GM12891 (cell line): Measurements from ENCODE around the gene ADD1.
A peak's percentile ranks its signal among the peaks of the same experiment; 100 is the strongest.
"Not testable (repeated sequence)": the region's sequence is repeated elsewhere in the genome, so short reads cannot be mapped to it uniquely, and the experiment has no call there.

Experiments used
- DNase-seq: peaks from one replicate; pipeline ENCODE4 v3.0.0; 2011; ENCODE audit warnings: low spot score; ENCODE audit not compliant: insufficient read length
- FAIRE-seq: peaks from 2 replicates; lab custom pipeline; 2011; peaks lifted over from hg19 to GRCh38; lab: Jason Lieb, UNC
- PAX5 ChIP-seq: IDR thresholded peaks from 2 replicates; pipeline ENCODE4 v1.6.1; 2011; ENCODE audit warnings: low read length, moderate library complexity, mild to moderate bottlenecking; ENCODE audit not compliant: insufficient read depth, severe bottlenecking
- POLR2A ChIP-seq: IDR thresholded peaks from 2 replicates; pipeline ENCODE4 v1.6.1; 2011; ENCODE audit warnings: low read depth, low read length, control low read depth
- POLR2AphosphoS5 ChIP-seq: IDR thresholded peaks from 2 replicates; pipeline ENCODE4 v1.6.1; 2011; ENCODE audit warnings: low read depth, low read length, control low read depth
- POU2F2 ChIP-seq: IDR thresholded peaks from 2 replicates; pipeline ENCODE4 v1.6.1; 2011; ENCODE audit warnings: low read depth, mild to moderate bottlenecking, control low read depth, low read length, moderate library complexity
- SPI1 ChIP-seq: IDR thresholded peaks from 2 replicates; pipeline ENCODE4 v1.6.1; 2011; ENCODE audit warnings: low read depth, low read length, control low read depth
- TAF1 ChIP-seq: IDR thresholded peaks from 2 replicates; pipeline ENCODE4 v1.6.1; 2011; ENCODE audit warnings: low read depth, low read length, control low read depth

The ADD1 gene

DNA sequence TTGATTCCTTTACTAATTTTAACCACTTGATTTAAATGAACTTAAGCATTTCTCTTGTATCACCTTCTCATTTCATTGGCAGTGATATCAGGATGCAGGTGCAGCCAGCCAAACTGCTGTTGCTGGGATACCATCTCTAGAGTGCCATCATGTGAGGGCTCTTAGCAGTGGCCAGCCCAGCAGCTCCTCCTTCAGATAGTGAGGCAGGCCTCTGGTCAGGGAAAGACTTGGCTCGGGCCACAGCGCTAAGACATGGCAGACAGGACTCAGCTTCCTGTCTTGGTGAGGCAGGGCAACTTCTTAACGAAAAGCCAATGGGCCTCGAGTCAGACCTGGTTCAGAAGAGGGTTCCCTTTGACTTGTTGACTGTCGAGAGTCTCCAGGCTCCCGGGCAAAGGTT is 69.5 kb downstream of the ADD1 start:
- TF ChIP-seq POU2F2: no peak
- TF ChIP-seq SPI1: no peak
- TF ChIP-seq POLR2AphosphoS5: no peak
- no peak for TF ChIP-seq POLR2A
- TF ChIP-seq TAF1: no peak
- no peak for TF ChIP-seq PAX5
- no peak for FAIRE-seq

DNA sequence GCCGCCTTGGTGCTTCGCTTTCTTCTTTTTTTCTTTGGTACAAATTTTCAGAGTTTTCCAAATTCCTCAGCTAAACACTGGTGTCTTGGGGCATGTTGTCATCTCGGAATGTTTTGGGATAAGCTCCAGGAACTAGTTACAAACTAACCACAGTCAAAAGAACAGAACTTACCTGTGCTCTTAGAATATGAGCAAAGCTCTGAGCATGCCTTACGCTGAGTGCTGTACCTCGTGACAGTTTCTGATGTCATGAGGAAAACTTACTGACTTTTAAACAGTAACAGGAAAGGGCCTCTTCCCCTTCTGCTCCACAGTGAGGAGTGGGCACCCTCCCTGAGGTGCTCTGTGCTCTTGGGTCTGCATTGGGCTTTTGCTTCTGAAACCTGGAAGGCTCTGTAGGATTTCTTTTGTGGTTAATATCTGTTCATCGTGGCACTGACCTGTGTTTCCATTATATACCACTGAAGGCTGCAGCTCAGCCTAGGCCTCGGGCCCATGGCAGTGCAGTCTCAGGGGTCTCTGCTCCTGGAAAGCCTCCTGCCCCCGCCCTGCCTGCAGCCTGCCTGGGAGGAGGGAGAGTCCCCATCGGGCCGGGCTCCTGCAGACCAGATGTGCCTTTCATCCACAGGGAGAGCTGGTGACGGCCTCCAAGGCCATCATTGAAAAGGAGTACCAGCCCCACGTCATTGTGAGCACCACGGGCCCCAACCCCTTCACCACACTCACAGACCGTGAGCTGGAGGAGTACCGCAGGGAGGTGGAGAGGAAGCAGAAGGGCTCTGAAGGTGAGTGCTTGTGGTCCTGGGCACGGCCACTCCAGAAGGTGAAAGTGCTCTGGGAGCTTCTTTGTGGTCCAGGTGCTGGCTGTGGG is 70.8 kb downstream of the ADD1 start:
- DNase-seq (no peak), FAIRE-seq (peak; percentile 87)
- TF ChIP-seq POU2F2 (0 out of 2 replicates have a peak, but pooled peaks have one; percentile 37), POLR2AphosphoS5 (no peak), PAX5 (no peak), TAF1 (no peak)

More for the DNA sequence above, 69.5 kb downstream of the ADD1 start:
- DNase-seq: no peak

DNA sequence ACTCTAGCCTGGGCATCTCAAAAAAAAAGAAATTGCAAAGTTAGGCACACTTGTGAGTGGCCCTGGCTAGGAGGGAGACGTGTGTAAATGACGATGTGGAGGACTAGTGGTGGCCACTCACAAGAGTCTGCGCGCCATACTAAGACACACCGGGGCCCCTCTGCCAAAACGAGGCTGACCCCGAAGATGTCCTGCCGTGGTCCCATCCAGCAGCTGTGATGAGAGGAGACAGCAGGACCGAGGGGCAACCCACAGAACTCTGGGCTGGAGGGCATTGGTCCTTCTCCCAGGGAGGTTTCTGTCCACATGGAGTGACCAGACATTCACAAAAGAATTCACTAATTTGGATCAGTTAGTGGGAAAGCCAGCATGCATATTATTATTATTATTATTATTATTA is 72.1 kb downstream of the ADD1 start:
- TF ChIP-seq POLR2A (no peak), POU2F2 (no peak), PAX5 (no peak), POLR2AphosphoS5 (no peak), SPI1 (no peak), TAF1 (no peak)
- FAIRE-seq: no peak
- no peak for DNase-seq

DNA sequence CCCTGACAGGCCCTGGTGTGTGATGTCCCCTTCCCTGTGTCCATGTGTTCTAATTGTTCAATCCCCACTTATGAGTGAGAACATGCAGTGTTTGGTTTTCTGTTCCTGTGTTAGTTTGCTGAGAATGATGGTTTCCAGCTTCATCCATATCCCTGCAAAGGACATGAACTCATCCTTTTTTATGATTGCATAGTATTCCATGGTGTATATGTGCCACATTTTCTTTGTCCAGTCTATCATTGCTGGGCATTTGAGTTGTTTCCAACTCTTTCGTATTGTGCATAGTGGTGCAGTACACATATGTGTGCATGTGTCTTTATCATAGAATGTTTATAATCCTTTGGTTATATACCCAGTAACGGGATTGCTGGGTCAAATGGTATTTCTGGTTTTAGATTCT is 73.1 kb downstream of the ADD1 start:
- DNase-seq: not testable (repeated sequence)
- peak; percentile 31 for FAIRE-seq

DNA sequence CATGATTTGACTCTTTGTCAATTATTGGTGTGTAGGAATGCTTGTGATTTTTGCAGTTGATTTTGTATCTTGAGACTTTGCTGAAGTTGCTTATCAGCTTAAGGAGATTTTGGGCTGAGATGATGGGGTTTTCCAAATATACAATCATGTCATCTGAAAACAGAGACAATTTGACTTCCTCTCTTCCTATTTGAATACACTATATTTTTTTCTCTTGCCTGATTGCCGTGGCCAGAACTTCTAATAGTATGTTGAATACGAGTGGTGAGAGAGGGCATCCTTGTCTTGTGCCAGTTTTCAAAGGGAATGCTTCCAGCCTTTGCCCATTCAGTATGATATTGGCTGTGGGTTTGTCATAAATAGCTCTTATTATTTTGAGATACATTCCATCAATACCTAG is 74.7 kb downstream of the ADD1 start:
- not testable (repeated sequence) for DNase-seq, FAIRE-seq
- 0 out of 2 replicates have a peak, but pooled peaks have one; percentile 17 for TF ChIP-seq SPI1

DNA sequence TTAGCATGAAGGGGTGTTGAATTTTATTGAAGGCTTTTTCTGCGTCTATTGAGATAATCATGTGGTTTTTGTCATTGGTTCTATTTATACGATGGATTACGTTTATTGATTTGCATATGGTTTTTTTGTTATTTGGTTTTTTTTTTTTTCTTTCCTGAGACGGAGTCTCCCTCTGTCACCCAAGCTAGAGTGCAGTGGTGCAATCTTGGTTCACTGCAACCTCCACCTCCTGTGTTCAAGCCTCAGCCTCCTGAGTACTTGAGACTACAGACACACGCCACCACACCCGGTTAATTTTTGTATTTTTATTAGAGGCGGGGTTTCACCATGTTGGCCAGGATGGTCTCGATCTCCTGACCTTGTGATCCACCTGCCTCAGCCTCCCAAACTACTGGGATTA is 75.1 kb downstream of the ADD1 start:
- not testable (repeated sequence) for DNase-seq, FAIRE-seq

DNA sequence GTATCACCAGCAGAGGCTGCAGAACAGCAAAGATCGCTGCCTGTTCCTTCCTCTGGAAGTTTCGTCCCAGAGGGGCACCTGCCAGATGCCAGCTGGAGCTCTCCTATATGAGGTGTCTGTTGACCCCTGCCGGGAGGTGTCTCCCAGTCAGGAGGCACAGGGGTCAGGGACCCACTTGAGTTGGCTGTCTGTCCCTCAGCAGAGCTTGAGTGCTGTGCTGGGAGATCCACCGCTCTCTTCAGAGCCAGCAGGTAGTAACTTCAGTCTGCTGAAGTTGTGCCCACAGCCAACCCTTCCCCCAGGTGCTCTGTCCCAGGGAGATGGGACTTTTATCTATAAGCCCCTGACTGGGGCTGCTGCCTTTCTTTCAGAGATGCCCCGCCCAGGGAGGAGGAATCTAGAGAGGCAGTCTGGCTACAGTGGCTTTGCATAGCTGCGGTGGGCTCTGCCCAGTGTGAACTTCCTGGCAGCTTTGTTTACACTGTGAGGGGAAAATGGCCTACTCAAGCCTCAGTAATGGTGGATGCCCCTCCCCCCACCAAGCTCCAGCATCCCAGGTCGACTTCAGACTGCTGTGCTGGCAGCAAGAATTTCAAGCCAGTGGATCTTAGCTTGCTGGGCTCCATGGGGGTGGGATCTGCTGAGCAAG is 78.9 kb downstream of the ADD1 start:
- FAIRE-seq, DNase-seq: not testable (repeated sequence)

DNA sequence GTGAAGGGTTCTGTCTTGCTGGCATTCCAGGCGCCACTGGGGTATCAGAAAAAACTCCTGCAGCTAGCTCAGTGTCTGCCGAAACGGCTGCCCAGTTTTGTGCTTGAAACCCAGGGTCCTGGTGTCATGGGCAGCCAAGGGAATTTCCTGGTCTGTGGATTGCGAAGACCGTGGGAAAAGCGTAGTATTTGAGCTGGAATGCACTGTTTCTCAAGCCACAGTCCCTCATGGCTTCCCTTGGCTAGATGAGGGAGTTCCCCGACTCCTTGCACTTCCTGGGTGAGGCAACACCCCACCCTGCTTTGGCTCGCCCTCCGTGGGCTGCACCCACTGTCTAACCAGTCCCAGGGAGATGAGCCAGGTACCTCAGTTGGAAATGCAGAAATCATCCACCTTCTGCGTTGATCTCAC is 79.5 kb downstream of the ADD1 start:
- no peak for TF ChIP-seq POU2F2
- TF ChIP-seq POLR2AphosphoS5: no peak
- TF ChIP-seq SPI1: no peak
- no peak for TF ChIP-seq PAX5
- TF ChIP-seq TAF1: no peak
- no peak for TF ChIP-seq POLR2A
- FAIRE-seq: peak; percentile 65
- no peak for DNase-seq

DNA sequence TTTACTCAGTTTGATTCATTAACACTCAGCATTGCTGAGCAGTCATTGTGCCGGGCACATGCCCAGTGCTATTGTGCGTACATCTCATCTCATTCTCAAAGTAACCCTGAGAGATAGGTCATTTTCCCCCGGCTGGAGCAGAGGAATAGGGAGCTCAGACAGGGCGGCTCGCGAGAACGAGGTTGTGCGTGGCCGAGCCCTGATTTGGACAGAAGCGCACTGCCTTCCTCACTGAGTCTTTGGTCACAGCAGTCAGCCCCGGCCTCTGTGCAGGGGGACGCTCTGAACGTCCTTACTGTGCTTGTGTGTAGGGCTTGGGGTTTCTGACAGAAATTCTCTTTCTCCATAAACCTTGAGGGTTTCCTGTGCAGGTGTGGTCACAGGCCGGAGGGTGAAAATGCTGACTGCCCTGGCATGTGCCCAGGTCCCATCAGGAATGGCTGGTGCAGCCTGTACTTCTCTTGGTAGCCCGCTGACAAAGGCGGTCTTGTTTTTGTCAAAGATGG is 80.1 kb downstream of the ADD1 start:
- DNase-seq (no peak), FAIRE-seq (no peak)
- TF ChIP-seq POLR2A: no peak
- TF ChIP-seq POLR2AphosphoS5: no peak
- no peak for TF ChIP-seq PAX5

DNA sequence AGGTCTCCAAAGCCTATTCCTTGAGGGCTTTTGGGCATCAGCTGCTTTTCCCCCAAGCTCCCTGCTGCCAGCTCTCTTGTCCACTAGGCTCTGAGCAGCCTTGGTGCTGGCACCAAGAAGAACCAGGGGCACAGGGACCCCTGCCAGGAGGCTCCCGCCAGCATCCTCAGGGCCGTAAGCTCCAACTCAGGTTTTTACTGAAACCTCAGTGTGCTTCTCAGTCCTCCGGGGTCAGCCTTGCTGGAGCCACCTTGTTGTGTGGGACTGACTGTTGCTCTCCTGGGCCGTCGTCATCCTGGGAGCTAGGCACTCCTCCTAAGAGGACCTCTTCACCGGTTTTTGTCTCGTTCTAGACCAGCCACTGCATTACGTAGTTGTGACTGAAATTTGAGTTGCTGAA is 80.6 kb downstream of the ADD1 start:
- DNase-seq (no peak), FAIRE-seq (no peak)
- no peak for TF ChIP-seq PAX5
- no peak for TF ChIP-seq SPI1
- TF ChIP-seq POLR2AphosphoS5: no peak
- no peak for TF ChIP-seq POU2F2
- no peak for TF ChIP-seq POLR2A
- no peak for TF ChIP-seq TAF1
